Activated effector memory CD4-positive, alpha-beta T cell treated with anti-CD3 and anti-CD28 coated beads, Interleukin-2, amount 50 U/mL, for 16 hours (primary cell): ENCODE results near the gene ATXN1.

Experiments
- DNase-seq: peaks from one replicate; pipeline ENCODE4 v3.0.0-alpha.2; 2020

Gene ATXN1

GRCh38 chr6:16761471-16762267 is 409 bp upstream of the ATXN1 start:
- peak; percentile 94 for DNase-seq

GRCh38 chr6:16759646-16760515 is 1.4 kb downstream of the ATXN1 start:
- peak; percentile 92 for DNase-seq

- DNase-seq = no peak
Observed at GRCh38 chr6:16759181-16759645, 2.0 kb downstream of the ATXN1 start.

- peak; percentile 66 for DNase-seq
Observed at GRCh38 chr6:16758163-16758975, 2.9 kb downstream of the ATXN1 start.

- DNase-seq = no peak
Observed at GRCh38 chr6:16757332-16757731, 3.9 kb downstream of the ATXN1 start.

GRCh38 chr6:16756660-16757255 is 4.5 kb downstream of the ATXN1 start:
- no peak for DNase-seq

GRCh38 chr6:16755544-16755943 is 5.7 kb downstream of the ATXN1 start:
- DNase-seq = no peak

GRCh38 chr6:16754876-16755275 is 6.4 kb downstream of the ATXN1 start:
- DNase-seq = no peak

GRCh38 chr6:16754274-16754673 is 7.0 kb downstream of the ATXN1 start:
- no peak for DNase-seq

GRCh38 chr6:16753341-16753740 is 7.9 kb downstream of the ATXN1 start:
- no peak for DNase-seq

- no peak for DNase-seq
Observed at GRCh38 chr6:16752206-16752866, 8.9 kb downstream of the ATXN1 start.

GRCh38 chr6:16751251-16751946 is 9.9 kb downstream of the ATXN1 start:
- no peak for DNase-seq

GRCh38 chr6:16750566-16750965 is 10.7 kb downstream of the ATXN1 start:
- no peak for DNase-seq

GRCh38 chr6:16749516-16750485 is 11.5 kb downstream of the ATXN1 start:
- DNase-seq = no peak

- no peak for DNase-seq
Observed at GRCh38 chr6:16748025-16748319, 13.3 kb downstream of the ATXN1 start.

- DNase-seq = no peak
Observed at GRCh38 chr6:16747232-16748024, 13.8 kb downstream of the ATXN1 start.

- no peak for DNase-seq
Observed at GRCh38 chr6:16746812-16747211, 14.4 kb downstream of the ATXN1 start.

- no peak for DNase-seq
Observed at GRCh38 chr6:16746401-16746800, 14.9 kb downstream of the ATXN1 start.

- no peak for DNase-seq
Observed at GRCh38 chr6:16743664-16744210, 17.5 kb downstream of the ATXN1 start.
